Epithelial cell of esophagus (primary cell): Measurements from ENCODE around the gene AMDHD2.

Experiments
- DNase-seq: peaks from one replicate; pipeline ENCODE4 v3.0.0; 2010; ENCODE audit warnings: low read depth
- H3K4me3 ChIP-seq: 2 replicates; pipeline ENCODE4 v1.5.1; 2011; ENCODE audit warnings: mild to moderate bottlenecking, low read length, control low read depth
- CTCF ChIP-seq: IDR thresholded peaks from 2 replicates; pipeline ENCODE4 v1.5.1; 2011; ENCODE audit warnings: low read depth, mild to moderate bottlenecking, low read length, control low read depth, inconsistent platforms; ENCODE audit not compliant: insufficient read depth; ENCODE audit errors: missing control alignments

The AMDHD2 gene, protein sequence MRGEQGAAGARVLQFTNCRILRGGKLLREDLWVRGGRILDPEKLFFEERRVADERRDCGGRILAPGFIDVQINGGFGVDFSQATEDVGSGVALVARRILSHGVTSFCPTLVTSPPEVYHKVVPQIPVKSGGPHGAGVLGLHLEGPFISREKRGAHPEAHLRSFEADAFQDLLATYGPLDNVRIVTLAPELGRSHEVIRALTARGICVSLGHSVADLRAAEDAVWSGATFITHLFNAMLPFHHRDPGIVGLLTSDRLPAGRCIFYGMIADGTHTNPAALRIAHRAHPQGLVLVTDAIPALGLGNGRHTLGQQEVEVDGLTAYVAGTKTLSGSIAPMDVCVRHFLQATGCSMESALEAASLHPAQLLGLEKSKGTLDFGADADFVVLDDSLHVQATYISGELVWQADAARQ

DNA sequence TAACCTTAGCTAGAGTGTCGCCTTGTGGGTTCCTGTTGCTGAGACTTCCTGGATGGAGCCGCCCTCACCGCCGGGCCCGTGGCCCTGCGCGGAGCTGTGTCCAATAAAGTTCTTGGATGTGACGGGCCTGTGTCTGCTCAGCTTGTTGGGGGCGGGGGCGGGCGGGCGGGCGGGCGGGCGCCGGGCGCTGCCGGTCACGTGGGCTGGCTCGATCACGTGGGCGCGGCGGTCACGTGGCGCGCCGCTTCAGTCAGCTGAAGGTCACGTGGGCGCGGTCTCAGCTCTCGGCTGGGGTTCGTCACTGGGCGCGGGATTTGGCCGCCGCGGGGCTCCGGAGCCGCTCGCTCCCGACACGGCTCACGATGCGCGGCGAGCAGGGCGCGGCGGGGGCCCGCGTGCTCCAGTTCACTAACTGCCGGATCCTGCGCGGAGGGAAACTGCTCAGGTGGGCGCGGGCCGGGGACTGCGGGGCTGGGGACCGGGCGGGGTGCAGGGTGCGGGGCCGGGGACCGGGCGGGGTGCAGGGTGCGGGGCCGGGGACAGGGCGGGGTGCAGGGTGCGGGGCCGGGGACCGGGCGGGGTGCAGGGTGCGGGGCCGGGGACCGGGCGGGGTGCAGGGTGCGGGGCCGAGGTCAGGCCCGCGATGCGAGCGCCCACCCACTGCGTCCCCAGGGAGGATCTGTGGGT is at the start of gene AMDHD2:
Gene AMDHD2 (plus strand): TSS at position 275 of the 687 bp plus-strand sequence. CDS start 88 bp downstream, at position 363.
- no peak for TF ChIP-seq CTCF
- DNase-seq: peak; percentile 92
- peak within 1 kb of the TSS; percentile 64 for H3K4me3 ChIP-seq

GRCh38 chr16:2470603-2471015 is 49.6 kb upstream of the AMDHD2 start:
- TF ChIP-seq CTCF: no peak
- peak; percentile 56 for DNase-seq
- H3K4me3 ChIP-seq: no peak overlapping the region

DNA sequence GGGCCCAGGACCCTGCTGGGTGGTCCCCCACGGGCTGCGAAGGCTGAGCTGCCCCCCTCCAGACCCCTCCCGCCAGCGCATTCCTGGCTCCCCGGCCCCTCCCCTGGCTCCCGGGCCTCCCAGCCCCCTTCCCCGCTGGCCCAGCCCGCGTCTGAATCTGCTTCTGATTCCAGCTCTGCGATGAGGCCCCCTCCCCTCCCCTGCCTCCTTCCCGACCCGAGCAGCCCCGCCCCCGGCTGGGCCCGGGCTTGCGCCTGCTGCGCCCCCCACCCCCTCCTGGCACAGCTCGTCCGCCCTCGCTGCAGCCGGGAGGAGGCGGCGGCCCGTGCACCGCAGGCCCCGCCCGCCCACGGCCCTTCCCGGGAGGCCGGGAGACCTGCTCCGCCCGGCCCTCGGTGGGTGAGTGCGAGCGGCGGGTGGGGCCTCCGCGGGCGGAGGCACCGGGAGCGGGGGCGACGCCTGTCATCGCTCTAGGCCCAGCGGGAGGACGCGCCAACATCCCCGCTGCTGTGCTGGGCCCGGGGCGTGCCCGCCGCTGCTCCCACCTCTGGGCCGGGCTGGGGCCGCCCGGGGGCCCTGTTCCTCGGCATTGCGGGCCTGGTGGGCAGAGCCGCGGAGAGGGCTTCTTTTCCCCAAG is 49.0 kb upstream of the AMDHD2 start, which contains the start of gene NTN3:
Gene NTN3 (plus strand): TSS at position 282 of the 637 bp plus-strand sequence. CDS start 405 bp downstream, outside the sequence.
- H3K4me3 ChIP-seq: no peak within 1 kb of the TSS
- no peak for TF ChIP-seq CTCF
- DNase-seq: peak; percentile 24

- H3K4me3 ChIP-seq: no peak overlapping the region
- no peak for DNase-seq
- TF ChIP-seq CTCF: no peak
These were observed 48.3 kb upstream of the AMDHD2 start for GRCh38 chr16:2471653-2472487.

DNA sequence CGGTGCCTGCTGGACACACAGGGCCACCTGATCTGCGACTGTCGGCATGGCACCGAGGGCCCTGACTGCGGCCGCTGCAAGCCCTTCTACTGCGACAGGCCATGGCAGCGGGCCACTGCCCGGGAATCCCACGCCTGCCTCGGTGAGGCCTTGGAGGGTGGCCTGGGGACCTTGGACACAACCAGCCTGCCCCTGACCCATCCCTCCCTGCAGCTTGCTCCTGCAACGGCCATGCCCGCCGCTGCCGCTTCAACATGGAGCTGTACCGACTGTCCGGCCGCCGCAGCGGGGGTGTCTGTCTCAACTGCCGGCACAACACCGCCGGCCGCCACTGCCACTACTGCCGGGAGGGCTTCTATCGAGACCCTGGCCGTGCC is 47.7 kb upstream of the AMDHD2 start:
- H3K4me3 ChIP-seq: no peak overlapping the region
- no peak for DNase-seq
- no peak for TF ChIP-seq CTCF

GRCh38 chr16:2472885-2473445 is 47.2 kb upstream of the AMDHD2 start:
- no peak for TF ChIP-seq CTCF
- no peak overlapping the region for H3K4me3 ChIP-seq
- DNase-seq: no peak
